ENCODE results near the gene CYLD.

DNA sequence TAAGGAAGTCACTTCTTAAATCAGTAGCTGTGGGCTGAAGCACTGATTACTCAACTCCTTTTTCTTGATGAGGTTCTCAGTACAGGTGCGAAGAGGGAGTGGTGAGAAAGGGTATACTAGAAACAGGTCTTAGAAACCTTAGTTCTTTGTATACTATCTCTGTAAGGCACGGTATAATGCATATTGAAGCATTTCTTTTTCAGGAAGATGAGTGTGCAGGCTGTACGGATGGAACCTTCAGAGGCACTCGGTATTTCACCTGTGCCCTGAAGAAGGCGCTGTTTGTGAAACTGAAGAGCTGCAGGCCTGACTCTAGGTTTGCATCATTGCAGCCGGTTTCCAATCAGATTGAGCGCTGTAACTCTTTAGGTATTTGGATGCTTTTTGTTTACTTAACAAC is 39.2 kb downstream of the CYLD start:
- no peak for TF ChIP-seq EZH2 (IDR thresholded peaks at IDR 0.05)
- TF ChIP-seq POLR2AphosphoS5 (IDR thresholded peaks at IDR 0.05; ENCODE audit: borderline replicate concordance, low read depth, low read length), result no peak
- TF ChIP-seq FOXP2 (optimal IDR thresholded peaks at IDR 0.05; ENCODE audit: control extremely low read depth, extremely low read length, insufficient read depth), result no peak
